Pancreas (tissue), 10 donors: ENCODE data around the gene CDC23. TPM values are rescaled to one million over a fixed set of nuclear protein-coding genes. Genes with fewer than 3 reads are reported as not detected.
A peak's percentile ranks its signal among the peaks of the same experiment; 100 is the strongest.

Experiments used
- ATAC-seq, 4 donors: fragments of 200-7000 bp; cut with Tn5 transposase; one replicate each; pipeline versions ENCODE4 v1.8.0 to v1.9.1; 2020; ENCODE audit warnings: mild to moderate bottlenecking in 4 of 4, moderate library complexity in 4 of 4
- DNase-seq, 6 donors: peaks; one replicate each; pipeline ENCODE4 v3.0.0-alpha.2; 2020
- FAIRE-seq: peaks from 2 replicates; lab custom pipeline; 2012; peaks lifted over from hg19 to GRCh38; lab: Jason Lieb, UNC
- H3K27ac ChIP-seq, 4 donors: fragments of 200-600 bp; sonication (generic); 1 replicate in 3 of 4; 2 replicates in 1 of 4; pipeline versions ENCODE4 v1.5.0 to v1.8.0; 2020
- H3K27me3 ChIP-seq, 4 donors: fragments of 200-600 bp; one replicate each; pipeline ENCODE4 v1.8.0; 2021
- H3K36me3 ChIP-seq, 3 donors: fragments of 200-600 bp; sonication (generic) in 1 of 3; one replicate each; pipeline versions ENCODE4 v1.5.0 to v1.8.0; 2020 to 2021
- H3K4me1 ChIP-seq, 3 donors: fragments of 200-600 bp; one replicate each; pipeline ENCODE4 v1.8.0; 2021
- H3K4me3 ChIP-seq, 4 donors: fragments of 200-600 bp; sonication (generic) in 2 of 4; one replicate each; pipeline versions ENCODE4 v1.5.0 to v1.8.0; 2020 to 2021
- H3K9me3 ChIP-seq, 4 donors: fragments of 200-600 bp; one replicate each; pipeline ENCODE4 v1.8.0; 2021
- WGBS, 2 donors: extraction: QIAGEN DNeasy Blood & Tissue Kit; methylation state at CpG; one replicate each; pipeline ENCODE4 v1.1.7; 2013; 5-methylcytosine and 5-hydroxymethylcytosine counted together
- intact Hi-C, 3 donors: fragments of 100-400 bp; cut with DNase I; formaldehyde crosslinking; loops; one replicate each; pipeline versions ENCODE4 v1.11.1 to v1.14.2; 2022
- polyA plus RNA-seq, 2 donors: library from polyadenylated mRNA; stranded (reverse); fragments of 200-250 nt; gene quantifications; one replicate each; pipeline ENCODE4 v1.2.3, GENCODE V29; 2013
- total RNA-seq, 6 donors: library from RNA; stranded (reverse); fragmentation: NEBNext Ultra II Directional in 4 of 6; extraction: Animal tissue kit (Norgen Biotek cat#: 25700) in 4 of 6; gene quantifications; one replicate each; pipeline versions ENCODE4 v1.2.1 to v1.2.4, GENCODE V29; 2021 to 2023
- TF ChIP-seq, protein P1 (sequence below), 4 donors: fragments of 200-600 bp; sonication (generic) in 3 of 4; IDR thresholded peaks; one replicate each; pipeline versions ENCODE4 v1.5.0 to v1.8.0; 2021; ENCODE audit warnings: antibody characterized with exemption in 4 of 4
- donor health status: healthy with polysubstance abuse.
- donor health status: DM: no; HTN: no; CAD: no; lungs with moderate emphysema.
- donor health status: DM: no; HTN: no; CAD: no.
- donor health status: control.
- donor health status: control.
- donor health status: Bipolar disorder and iron deficiency.
- donor health status: DM: yes; HTN: yes; CAD: no.
- donor health status: DM: no; HTN: no; CAD: no.
- donor health status: DM: no; HTN: no; CAD: no.
- donor health status: DM: yes; HTN: yes; CAD: no.

The CDC23 gene
- total and polyA plus RNA-seq, 8 donors: 4.8 to 12.1 (median 8.1) TPM

DNA sequence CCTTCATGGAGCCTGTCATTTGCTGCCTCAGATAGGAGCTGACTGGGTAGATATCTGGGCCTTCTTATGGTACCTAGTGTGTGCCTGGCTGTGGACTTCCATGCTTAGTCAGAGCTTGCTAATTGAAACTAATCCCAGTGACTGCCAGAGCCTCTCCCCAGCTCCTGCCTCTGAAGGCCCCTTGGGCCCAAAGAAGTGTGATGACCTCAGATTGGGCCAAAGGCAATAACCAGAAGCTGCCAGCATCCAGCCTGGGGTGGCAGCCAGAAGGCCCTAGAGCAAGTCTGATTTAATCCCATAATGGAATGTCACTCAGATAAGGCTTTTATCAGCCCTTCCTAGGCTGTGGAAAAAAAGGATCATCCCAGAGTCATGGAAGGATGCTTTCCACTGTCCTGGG, 17.1 kb upstream of the CDC23 start:
- H3K27ac ChIP-seq: peak overlapping the region in 1 of 4 donors; percentile 41
- peaks cover 0 to 10% (median 5%) of the 10 kb centered on the region in 3 donors for H3K4me1 ChIP-seq
- intact Hi-C loops: no loop called here
- H3K36me3 ChIP-seq: no peaks in the 10 kb centered on the region
- no peaks in the 10 kb centered on the region for H3K27me3 ChIP-seq
- no peak for FAIRE-seq
- ATAC-seq: peak in 3 of 4 donors; percentile 56 to 70 (median 69)
- DNase-seq: no peak
- H3K4me3 ChIP-seq: no peak overlapping the region
- TF ChIP-seq, protein P1, sequence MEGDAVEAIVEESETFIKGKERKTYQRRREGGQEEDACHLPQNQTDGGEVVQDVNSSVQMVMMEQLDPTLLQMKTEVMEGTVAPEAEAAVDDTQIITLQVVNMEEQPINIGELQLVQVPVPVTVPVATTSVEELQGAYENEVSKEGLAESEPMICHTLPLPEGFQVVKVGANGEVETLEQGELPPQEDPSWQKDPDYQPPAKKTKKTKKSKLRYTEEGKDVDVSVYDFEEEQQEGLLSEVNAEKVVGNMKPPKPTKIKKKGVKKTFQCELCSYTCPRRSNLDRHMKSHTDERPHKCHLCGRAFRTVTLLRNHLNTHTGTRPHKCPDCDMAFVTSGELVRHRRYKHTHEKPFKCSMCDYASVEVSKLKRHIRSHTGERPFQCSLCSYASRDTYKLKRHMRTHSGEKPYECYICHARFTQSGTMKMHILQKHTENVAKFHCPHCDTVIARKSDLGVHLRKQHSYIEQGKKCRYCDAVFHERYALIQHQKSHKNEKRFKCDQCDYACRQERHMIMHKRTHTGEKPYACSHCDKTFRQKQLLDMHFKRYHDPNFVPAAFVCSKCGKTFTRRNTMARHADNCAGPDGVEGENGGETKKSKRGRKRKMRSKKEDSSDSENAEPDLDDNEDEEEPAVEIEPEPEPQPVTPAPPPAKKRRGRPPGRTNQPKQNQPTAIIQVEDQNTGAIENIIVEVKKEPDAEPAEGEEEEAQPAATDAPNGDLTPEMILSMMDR (IDR thresholded peaks at IDR 0.05): no peak
- no peaks in the 10 kb centered on the region for H3K9me3 ChIP-seq

DNA sequence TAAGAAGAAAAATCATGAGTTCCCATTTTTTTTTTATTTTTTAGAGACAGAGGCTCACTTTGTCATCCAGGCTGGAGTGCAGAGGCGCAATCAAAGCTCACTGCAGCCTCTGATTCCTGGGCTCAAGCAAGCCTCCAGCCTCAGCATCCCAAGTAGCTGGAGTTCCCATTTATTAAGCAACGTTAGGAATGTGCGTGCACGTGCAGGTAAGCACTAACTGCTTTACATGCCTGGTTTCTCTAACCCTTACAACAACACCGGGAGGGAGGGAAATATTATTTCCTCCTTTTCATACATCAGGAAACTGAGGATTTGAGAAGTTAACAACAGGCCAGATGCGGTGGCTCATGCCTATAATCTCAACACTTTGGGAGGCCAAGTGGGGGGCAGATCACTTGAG, 16.3 kb upstream of the CDC23 start:
- no peak overlapping the region for H3K4me3 ChIP-seq
- no peaks in the 10 kb centered on the region for H3K9me3 ChIP-seq
- FAIRE-seq (no peak), DNase-seq (no peak), ATAC-seq (no peak)
- H3K4me1 ChIP-seq: peaks cover 0 to 10% (median 5%) of the 10 kb centered on the region in 3 donors
- H3K36me3 ChIP-seq: no peaks in the 10 kb centered on the region
- no peak overlapping the region for H3K27ac ChIP-seq
- no peaks in the 10 kb centered on the region for H3K27me3 ChIP-seq
- WGBS, 2 donors: 73 to 77% methylated on average over 6 of the region's 6 CpGs
- intact Hi-C loops: loop anchor here in 2 of 3 donors (10.0 kb wide), 2 partner anchors 55 to 185 kb away; no protein-coding TSS in a partner anchor
- TF ChIP-seq, protein P1 (IDR thresholded peaks at IDR 0.05): no peak

DNA sequence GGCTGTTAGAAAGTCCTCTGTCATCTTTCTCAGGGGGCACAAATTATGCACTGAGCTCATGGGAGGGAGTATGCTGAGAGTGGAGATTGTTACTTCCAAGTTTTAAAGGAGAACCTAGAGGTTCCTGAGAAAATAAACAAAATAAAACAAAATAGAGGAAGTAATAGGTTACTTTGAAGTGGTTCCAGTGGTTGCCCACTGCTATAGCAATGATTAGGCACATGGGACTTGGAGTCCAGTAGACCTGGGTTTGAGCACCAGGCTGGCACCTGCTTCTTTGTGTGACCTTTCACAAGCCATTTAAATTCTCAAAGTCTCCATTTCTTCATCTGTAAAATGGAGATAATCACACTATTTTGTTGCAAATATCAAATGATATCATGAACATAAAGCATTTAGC, 13.8 kb upstream of the CDC23 start:
- intact Hi-C loops: loop anchor here in 2 of 3 donors (10.0 kb wide), 2 partner anchors 58 to 188 kb away; no protein-coding TSS in a partner anchor

GRCh38 chr5:138224712-138225111, 11.6 kb upstream of the CDC23 start:
- intact Hi-C loops: loop anchor here in 2 of 3 donors (5.0 to 10.0 kb wide), 3 partner anchors 53 to 190 kb away; no protein-coding TSS in a partner anchor
- 75 to 83% methylated on average over 6 of the region's 6 CpGs for WGBS, 2 donors
- no peak for ATAC-seq
- Histone ChIP-seq H3K27me3 (no peaks in the 10 kb centered on the region), H3K4me3 (no peak overlapping the region), H3K36me3 (no peaks in the 10 kb centered on the region), H3K9me3 (no peaks in the 10 kb centered on the region), H3K27ac (no peak overlapping the region), H3K4me1 (peaks cover 0 to 3% (median 0%) of the 10 kb centered on the region in 3 donors)
- no peak for DNase-seq
- TF ChIP-seq, protein P1 (IDR thresholded peaks at IDR 0.05): no peak
- FAIRE-seq: no peak

More for the DNA sequence above, 13.8 kb upstream of the CDC23 start:
- no peak for FAIRE-seq
- no peak overlapping the region for H3K4me3 ChIP-seq
- no peak overlapping the region for H3K27ac ChIP-seq
- no peaks in the 10 kb centered on the region for H3K9me3 ChIP-seq
- no peak for DNase-seq
- TF ChIP-seq, protein P1 (IDR thresholded peaks at IDR 0.05): no peak
- H3K4me1 ChIP-seq: peaks cover 0 to 13% (median 5%) of the 10 kb centered on the region in 3 donors
- no peaks in the 10 kb centered on the region for H3K36me3 ChIP-seq
- no peak for ATAC-seq
- H3K27me3 ChIP-seq: no peaks in the 10 kb centered on the region

GRCh38 chr5:138223532-138223931, 10.4 kb upstream of the CDC23 start:
- intact Hi-C loops: loop anchor here in 2 of 3 donors (5.0 to 10.0 kb wide), 3 partner anchors 54 to 191 kb away; no protein-coding TSS in a partner anchor
- Histone ChIP-seq H3K9me3 (no peaks in the 10 kb centered on the region), H3K27ac (no peak overlapping the region), H3K36me3 (no peaks in the 10 kb centered on the region), H3K27me3 (no peaks in the 10 kb centered on the region), H3K4me1 (peaks cover 0 to 3% (median 0%) of the 10 kb centered on the region in 3 donors), H3K4me3 (no peak overlapping the region)
- ATAC-seq: no peak
- DNase-seq: no peak
- TF ChIP-seq, protein P1 (IDR thresholded peaks at IDR 0.05): no peak
- WGBS, 2 donors: 88 to 93% methylated on average over 1 of the region's 1 CpG
- no peak for FAIRE-seq
